GM21619 (cell line): ENCODE results near the gene ELOB.

ENCODE experiments used
- ATAC-seq: cut with Tn5 transposase; IDR thresholded peaks from one replicate; pipeline ENCODE4 v1.9.1; 2021; ENCODE audit not compliant: unreplicated experiment

The ELOB gene

GRCh38 chr16:2769675-2770056, 7.4 kb downstream of the ELOB start:
- no peak for ATAC-seq

GRCh38 chr16:2769100-2769529, 8.0 kb downstream of the ELOB start:
- no peak for ATAC-seq

- ATAC-seq, result no peak
Measured at GRCh38 chr16:2768403-2769089, 8.5 kb downstream of the ELOB start.

- no peak for ATAC-seq
Measured at GRCh38 chr16:2767891-2768290, 9.2 kb downstream of the ELOB start.

GRCh38 chr16:2767140-2767731, 9.8 kb downstream of the ELOB start:
- no peak for ATAC-seq

- ATAC-seq, result no peak
Measured at GRCh38 chr16:2766430-2767139, 10.5 kb downstream of the ELOB start.

- no peak for ATAC-seq
Measured at GRCh38 chr16:2765462-2766404, 11.3 kb downstream of the ELOB start.

GRCh38 chr16:2764718-2765117, 12.4 kb downstream of the ELOB start:
- no peak for ATAC-seq

- ATAC-seq, result no peak
Measured at GRCh38 chr16:2763173-2763572, 13.9 kb downstream of the ELOB start.

- no peak for ATAC-seq
Measured at GRCh38 chr16:2762711-2763110, 14.4 kb downstream of the ELOB start.

- ATAC-seq, result no peak
Measured at GRCh38 chr16:2761886-2762583, 15.0 kb downstream of the ELOB start.

GRCh38 chr16:2761472-2761871, 15.6 kb downstream of the ELOB start:
- no peak for ATAC-seq

GRCh38 chr16:2757344-2757743, 19.7 kb downstream of the ELOB start:
- no peak for ATAC-seq

GRCh38 chr16:2756288-2757015, 20.6 kb downstream of the ELOB start:
- no peak for ATAC-seq

GRCh38 chr16:2755158-2755557, 21.9 kb downstream of the ELOB start:
- ATAC-seq, result no peak

- no peak for ATAC-seq
Measured at GRCh38 chr16:2753733-2754020, 23.4 kb downstream of the ELOB start.

- ATAC-seq, result peak; percentile 18
Measured at GRCh38 chr16:2752850-2753732, 24.0 kb downstream of the ELOB start.

GRCh38 chr16:2752035-2752849, 24.8 kb downstream of the ELOB start, which contains the start of gene SRRM2:
SRRM2 (plus strand) TSS chr16:2752638; CDS start chr16:2756365, 3,727 bp downstream.
- peak; percentile 81 for ATAC-seq
